ENCODE results near the gene ENTHD1. TPM values are rescaled to one million over a fixed set of nuclear protein-coding genes. Genes with fewer than 3 reads are reported as not detected.

The ENTHD1 gene
- total and polyA plus RNA-seq, 10 donors, result 0.09 to 0.59 (median 0.14) TPM; not detected in 5

DNA sequence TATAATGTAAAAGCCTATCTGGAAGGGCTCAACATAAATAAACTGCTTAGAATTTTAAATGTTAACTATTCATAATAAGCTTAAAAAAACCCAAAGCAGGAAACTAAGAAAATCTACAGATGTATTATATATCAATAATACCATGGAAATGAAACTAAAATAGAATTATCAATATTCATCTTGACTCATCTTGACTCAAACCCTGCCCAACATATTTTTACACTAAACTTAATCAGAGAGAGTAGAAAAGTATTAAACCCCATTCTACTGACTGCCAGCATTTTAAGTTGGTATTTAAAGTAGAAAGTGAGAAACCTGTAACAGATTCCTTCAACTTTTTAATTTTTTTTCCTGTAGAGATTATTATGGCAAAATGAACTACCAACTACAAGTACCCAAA, 149.2 kb downstream of the ENTHD1 start:
- TF ChIP-seq POLR2AphosphoS5 (IDR thresholded peaks at IDR 0.05), result no peak
- TF ChIP-seq, protein P1, sequence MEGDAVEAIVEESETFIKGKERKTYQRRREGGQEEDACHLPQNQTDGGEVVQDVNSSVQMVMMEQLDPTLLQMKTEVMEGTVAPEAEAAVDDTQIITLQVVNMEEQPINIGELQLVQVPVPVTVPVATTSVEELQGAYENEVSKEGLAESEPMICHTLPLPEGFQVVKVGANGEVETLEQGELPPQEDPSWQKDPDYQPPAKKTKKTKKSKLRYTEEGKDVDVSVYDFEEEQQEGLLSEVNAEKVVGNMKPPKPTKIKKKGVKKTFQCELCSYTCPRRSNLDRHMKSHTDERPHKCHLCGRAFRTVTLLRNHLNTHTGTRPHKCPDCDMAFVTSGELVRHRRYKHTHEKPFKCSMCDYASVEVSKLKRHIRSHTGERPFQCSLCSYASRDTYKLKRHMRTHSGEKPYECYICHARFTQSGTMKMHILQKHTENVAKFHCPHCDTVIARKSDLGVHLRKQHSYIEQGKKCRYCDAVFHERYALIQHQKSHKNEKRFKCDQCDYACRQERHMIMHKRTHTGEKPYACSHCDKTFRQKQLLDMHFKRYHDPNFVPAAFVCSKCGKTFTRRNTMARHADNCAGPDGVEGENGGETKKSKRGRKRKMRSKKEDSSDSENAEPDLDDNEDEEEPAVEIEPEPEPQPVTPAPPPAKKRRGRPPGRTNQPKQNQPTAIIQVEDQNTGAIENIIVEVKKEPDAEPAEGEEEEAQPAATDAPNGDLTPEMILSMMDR (IDR thresholded peaks at IDR 0.05 in 8 of 11, conservative IDR thresholded peaks at IDR 0.05 in 3 of 11), result no peak
- TF ChIP-seq POLR2A (IDR thresholded peaks at IDR 0.05), result no peak
- H3K9me3 ChIP-seq, result peaks cover 0 to 11% (median 0%) of the 10 kb centered on the region in 8 donors
- intact Hi-C loops (cut with DNase I; ENCODE audit: low total_unique reads), result no loop called here
- no peak overlapping the region for H3K27ac ChIP-seq
- no peaks in the 10 kb centered on the region for H3K27me3 ChIP-seq (replicated peaks in 1 of 7)
- no peak overlapping the region for H3K4me3 ChIP-seq
- no peaks in the 10 kb centered on the region for H3K36me3 ChIP-seq
- no peak for DNase-seq
- H3K4me1 ChIP-seq, result peaks cover 0 to 16% (median 6%) of the 10 kb centered on the region in 6 donors

GRCh38 chr22:39743935-39744334, 149.6 kb downstream of the ENTHD1 start:
- Histone ChIP-seq H3K27ac (no peak overlapping the region), H3K9me3 (peaks cover 0 to 15% (median 0%) of the 10 kb centered on the region in 8 donors), H3K27me3 (replicated peaks in 1 of 7) (no peaks in the 10 kb centered on the region), H3K36me3 (no peaks in the 10 kb centered on the region), H3K4me3 (no peak overlapping the region), H3K4me1 (peaks cover 0 to 16% (median 6%) of the 10 kb centered on the region in 6 donors)
- DNase-seq, result no peak
- intact Hi-C loops (cut with DNase I; ENCODE audit: low total_unique reads), result no loop called here
- no peak for TF ChIP-seq POLR2AphosphoS5 (IDR thresholded peaks at IDR 0.05)
- TF ChIP-seq, protein P1 (IDR thresholded peaks at IDR 0.05 in 8 of 11, conservative IDR thresholded peaks at IDR 0.05 in 3 of 11), result no peak
- TF ChIP-seq POLR2A (IDR thresholded peaks at IDR 0.05), result no peak
- 73 to 85% (median 77%) methylated on average over 1 of the region's 1 CpG for WGBS, 5 donors

- Histone ChIP-seq H3K36me3 (no peaks in the 10 kb centered on the region), H3K27me3 (replicated peaks in 1 of 7) (peaks cover 0 to 14% (median 0%) of the 10 kb centered on the region in 7 donors), H3K9me3 (peaks cover 0 to 16% (median 0%) of the 10 kb centered on the region in 8 donors), H3K4me3 (no peak overlapping the region), H3K27ac (no peak overlapping the region), H3K4me1 (no peaks in the 10 kb centered on the region)
- WGBS, 5 donors, result 77 to 84% (median 80%) methylated on average over 4 of the region's 4 CpGs
- intact Hi-C loops (cut with DNase I; ENCODE audit: low total_unique reads), result no loop called here
- TF ChIP-seq, protein P1 (IDR thresholded peaks at IDR 0.05 in 8 of 11, conservative IDR thresholded peaks at IDR 0.05 in 3 of 11), result no peak
- TF ChIP-seq POLR2AphosphoS5 (IDR thresholded peaks at IDR 0.05) (no peak), POLR2A (IDR thresholded peaks at IDR 0.05) (no peak)
- no peak for DNase-seq
Measured at GRCh38 chr22:39739338-39740027, 154.1 kb downstream of the ENTHD1 start.

DNA sequence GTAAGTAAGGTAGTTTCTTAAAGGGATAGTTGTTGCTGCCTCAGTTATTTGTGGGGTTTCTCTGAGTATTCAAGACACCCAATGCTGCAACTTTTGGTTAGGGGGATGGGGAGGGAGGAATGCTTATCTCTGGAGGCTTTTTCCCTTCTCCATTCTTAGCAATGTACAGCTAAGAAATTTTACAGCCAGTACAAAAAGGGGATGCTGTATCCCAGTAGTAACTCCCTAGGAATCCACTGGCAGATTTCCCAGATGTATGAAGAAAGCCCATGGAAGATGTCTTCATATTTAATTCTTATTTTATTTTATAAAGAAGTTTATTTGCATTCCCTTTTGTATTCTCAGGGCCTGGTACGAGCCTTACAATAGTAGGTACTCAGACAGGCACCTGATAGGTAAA, 154.8 kb downstream of the ENTHD1 start:
- Histone ChIP-seq H3K27ac (no peak overlapping the region), H3K27me3 (replicated peaks in 1 of 7) (peaks cover 0 to 14% (median 0%) of the 10 kb centered on the region in 7 donors), H3K4me1 (no peaks in the 10 kb centered on the region), H3K4me3 (no peak overlapping the region), H3K36me3 (no peaks in the 10 kb centered on the region), H3K9me3 (peaks cover 0 to 16% (median 0%) of the 10 kb centered on the region in 8 donors)
- intact Hi-C loops (cut with DNase I; ENCODE audit: low total_unique reads), result no loop called here
- DNase-seq, result no peak
- TF ChIP-seq, protein P1 (IDR thresholded peaks at IDR 0.05 in 8 of 11, conservative IDR thresholded peaks at IDR 0.05 in 3 of 11), result no peak
- 68 to 91% (median 80%) methylated on average over 1 of the region's 1 CpG for WGBS, 5 donors
